ES-I3 (cell line): Measurements from ENCODE around the gene KRTAP9-3.
"Not testable (repeated sequence)": the region's sequence is repeated elsewhere in the genome, so short reads cannot be mapped to it uniquely, and the experiment has no call there.

Experiments used
- H3K36me3 ChIP-seq: 2 replicates; pipeline ENCODE4 v1.6.1; 2013; ENCODE audit warnings: mild to moderate bottlenecking, low read length, control low read depth, moderate library complexity; ENCODE audit not compliant: insufficient read depth
- H3K4me1 ChIP-seq: 2 replicates; pipeline ENCODE4 v1.6.1; 2013; ENCODE audit warnings: mild to moderate bottlenecking, control low read depth, low read length; ENCODE audit not compliant: insufficient read depth
- H3K9ac ChIP-seq: 2 replicates; pipeline ENCODE4 v1.6.1; 2013; ENCODE audit warnings: low read depth, mild to moderate bottlenecking, low read length, moderate library complexity
- H3K9me3 ChIP-seq: 2 replicates; pipeline ENCODE4 v1.6.1; 2013; ENCODE audit warnings: mild to moderate bottlenecking, low read length, moderate library complexity; ENCODE audit not compliant: control insufficient read depth, insufficient read depth

The KRTAP9-3 gene

DNA sequence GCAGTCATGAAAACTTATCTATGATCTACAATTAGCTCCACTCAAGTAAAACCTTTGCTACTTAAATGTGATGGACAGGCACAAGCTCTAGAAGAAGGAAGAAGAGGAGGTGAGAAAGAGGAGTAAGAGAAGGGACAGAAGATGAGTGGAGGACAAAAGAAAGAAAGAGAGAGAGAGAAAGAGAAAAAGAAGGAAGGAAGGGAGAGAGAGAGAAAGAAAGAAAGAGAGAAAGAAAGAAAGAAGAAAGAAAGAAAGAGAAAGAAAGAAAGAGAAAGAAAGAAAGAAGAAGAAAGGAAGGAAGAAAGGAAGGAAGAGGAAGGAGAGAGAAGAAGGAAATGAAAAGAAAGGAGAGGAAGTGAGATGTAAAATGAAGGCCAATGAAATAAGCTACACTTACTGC lies 2.2 kb upstream of the KRTAP9-3 start:
- Histone ChIP-seq H3K9ac (no peak overlapping the region), H3K36me3 (no peaks in the 10 kb centered on the region)

GRCh38 chr17:41231731-41232130 lies 518 bp upstream of the KRTAP9-3 start:
- no peaks in the 10 kb centered on the region for H3K4me1 ChIP-seq
- no peaks in the 10 kb centered on the region for H3K36me3 ChIP-seq
- H3K9ac ChIP-seq = no peak overlapping the region
- no peaks in the 10 kb centered on the region for H3K9me3 ChIP-seq

More for the DNA sequence above, 2.2 kb upstream of the KRTAP9-3 start:
- H3K9me3 ChIP-seq = no peaks in the 10 kb centered on the region
- no peaks in the 10 kb centered on the region for H3K4me1 ChIP-seq

GRCh38 chr17:41237116-41237515 lies 4.9 kb downstream of the KRTAP9-3 start:
- H3K36me3 ChIP-seq, H3K9ac ChIP-seq, H3K9me3 ChIP-seq, H3K4me1 ChIP-seq: not testable (repeated sequence)

GRCh38 chr17:41237949-41238437 lies 5.7 kb downstream of the KRTAP9-3 start, which contains the start of gene KRTAP9-8:
Gene KRTAP9-8, plus strand, starts transcription at chr17:41237999. Its CDS starts 53 bp downstream, at chr17:41238052.
- H3K36me3 ChIP-seq, H3K9me3 ChIP-seq, H3K4me1 ChIP-seq, H3K9ac ChIP-seq: not testable (repeated sequence)

GRCh38 chr17:41246995-41247787 lies 14.9 kb downstream of the KRTAP9-3 start:
- H3K9ac ChIP-seq, H3K4me1 ChIP-seq, H3K36me3 ChIP-seq, H3K9me3 ChIP-seq: not testable (repeated sequence)

DNA sequence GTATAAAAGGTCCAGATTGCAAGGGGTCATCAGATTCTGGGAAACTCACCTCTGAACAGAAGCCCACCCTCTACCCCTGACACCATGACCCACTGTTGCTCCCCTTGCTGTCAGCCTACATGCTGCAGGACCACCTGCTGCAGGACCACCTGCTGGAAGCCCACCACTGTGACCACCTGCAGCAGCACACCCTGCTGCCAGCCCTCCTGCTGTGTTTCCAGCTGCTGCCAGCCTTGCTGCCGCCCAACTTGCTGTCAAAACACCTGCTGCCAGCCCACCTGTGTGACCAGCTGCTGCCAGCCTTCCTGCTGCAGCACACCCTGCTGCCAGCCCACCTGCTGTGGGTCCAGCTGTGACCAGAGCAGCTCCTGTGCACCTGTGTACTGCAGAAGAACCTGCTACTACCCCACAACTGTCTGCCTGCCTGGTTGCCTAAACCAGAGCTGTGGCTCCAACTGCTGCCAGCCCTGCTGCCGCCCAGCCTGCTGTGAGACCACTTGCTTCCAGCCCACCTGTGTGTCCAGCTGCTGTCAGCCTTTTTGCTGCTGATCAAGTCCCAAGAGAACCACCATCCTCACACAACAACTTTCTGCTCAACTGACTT lies 17.5 kb downstream of the KRTAP9-3 start, which contains the start of gene KRTAP9-4:
KRTAP9-4 (plus strand) TSS at position 51 of the 604 bp plus-strand sequence; CDS start at position 85, 34 bp downstream.
- H3K9ac ChIP-seq, H3K9me3 ChIP-seq, H3K36me3 ChIP-seq, H3K4me1 ChIP-seq: not testable (repeated sequence)

GRCh38 chr17:41251261-41251660 lies 19.0 kb downstream of the KRTAP9-3 start:
- H3K9ac ChIP-seq = no peak overlapping the region
- no peaks in the 10 kb centered on the region for H3K36me3 ChIP-seq
- H3K9me3 ChIP-seq = no peaks in the 10 kb centered on the region
- no peaks in the 10 kb centered on the region for H3K4me1 ChIP-seq

- Histone ChIP-seq H3K9ac (no peak overlapping the region), H3K36me3 (no peaks in the 10 kb centered on the region)
These were observed 22.6 kb downstream of the KRTAP9-3 start for GRCh38 chr17:41254861-41255260.

DNA sequence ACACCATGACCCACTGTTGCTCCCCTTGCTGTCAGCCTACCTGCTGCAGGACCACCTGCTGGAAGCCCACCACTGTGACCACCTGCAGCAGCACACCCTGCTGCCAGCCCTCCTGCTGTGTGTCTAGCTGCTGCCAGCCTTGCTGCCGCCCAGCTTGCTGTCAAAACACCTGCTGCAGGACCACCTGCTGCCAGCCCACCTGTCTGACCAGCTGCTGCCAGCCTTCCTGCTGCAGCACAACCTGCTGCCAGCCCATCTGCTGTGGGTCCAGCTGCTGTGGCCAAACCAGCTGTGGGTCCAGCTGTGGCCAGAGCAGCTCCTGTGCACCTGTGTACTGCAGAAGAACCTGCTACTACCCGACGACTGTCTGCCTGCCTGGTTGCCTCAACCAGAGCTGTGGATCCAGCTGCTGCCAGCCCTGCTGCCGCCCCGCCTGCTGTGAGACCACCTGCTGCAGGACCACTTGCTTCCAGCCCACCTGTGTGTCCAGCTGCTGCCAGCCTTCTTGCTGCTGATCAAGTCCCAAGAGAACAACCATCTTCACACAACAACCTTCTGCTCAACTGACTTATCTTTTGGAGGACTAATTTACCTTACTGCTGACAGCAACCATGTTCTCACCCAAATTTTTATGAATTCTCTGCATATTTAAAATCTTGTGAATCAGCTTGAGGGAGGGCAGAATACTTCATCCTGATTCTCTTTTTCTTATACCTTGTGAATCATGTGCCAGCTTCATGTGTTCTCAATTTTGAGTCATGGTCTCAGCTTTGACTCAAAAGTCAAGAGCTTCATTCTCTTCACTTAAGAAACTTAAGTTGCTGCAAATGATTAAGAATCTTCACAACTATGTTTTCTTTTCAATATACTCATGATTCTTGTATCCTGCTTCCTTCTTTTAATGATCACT lies 23.4 kb downstream of the KRTAP9-3 start, which contains the start of gene KRTAP9-9:
KRTAP9-9 (plus strand) TSS at position 4 of the 910 bp plus-strand sequence.
- not testable (repeated sequence) for H3K9ac ChIP-seq, H3K9me3 ChIP-seq, H3K4me1 ChIP-seq, H3K36me3 ChIP-seq

More at GRCh38 chr17:41254861-41255260, 22.6 kb downstream of the KRTAP9-3 start:
- H3K9me3 ChIP-seq = no peaks in the 10 kb centered on the region
- H3K4me1 ChIP-seq = no peaks in the 10 kb centered on the region

DNA sequence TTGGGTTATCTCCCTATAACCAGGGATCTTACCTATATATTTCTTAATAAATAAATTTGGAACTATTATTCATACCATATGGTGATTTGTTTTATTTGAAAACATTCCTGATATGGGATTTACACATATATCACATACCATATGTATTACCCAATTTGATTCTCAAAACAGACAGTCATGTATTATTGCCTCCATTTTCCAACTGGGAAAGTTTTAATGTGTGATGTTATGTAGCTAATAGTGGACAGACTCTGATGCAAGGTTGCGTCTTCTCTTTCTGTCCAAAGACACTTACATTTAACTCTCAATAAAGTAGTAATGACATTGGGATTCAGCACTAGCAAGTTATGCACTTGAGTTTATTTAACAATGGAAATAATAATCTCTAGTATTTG lies 24.0 kb downstream of the KRTAP9-3 start:
- H3K4me1 ChIP-seq = no peaks in the 10 kb centered on the region
- H3K36me3 ChIP-seq = no peaks in the 10 kb centered on the region
- H3K9me3 ChIP-seq = no peaks in the 10 kb centered on the region
- no peak overlapping the region for H3K9ac ChIP-seq

GRCh38 chr17:41258406-41258805 lies 26.2 kb downstream of the KRTAP9-3 start:
- H3K9me3 ChIP-seq = no peaks in the 10 kb centered on the region
- no peaks in the 10 kb centered on the region for H3K4me1 ChIP-seq
- H3K36me3 ChIP-seq = no peaks in the 10 kb centered on the region
- no peak overlapping the region for H3K9ac ChIP-seq

GRCh38 chr17:41263212-41263611 lies 31.0 kb downstream of the KRTAP9-3 start:
- Histone ChIP-seq H3K36me3 (no peaks in the 10 kb centered on the region), H3K4me1 (no peaks in the 10 kb centered on the region), H3K9me3 (no peaks in the 10 kb centered on the region), H3K9ac (no peak overlapping the region)

DNA sequence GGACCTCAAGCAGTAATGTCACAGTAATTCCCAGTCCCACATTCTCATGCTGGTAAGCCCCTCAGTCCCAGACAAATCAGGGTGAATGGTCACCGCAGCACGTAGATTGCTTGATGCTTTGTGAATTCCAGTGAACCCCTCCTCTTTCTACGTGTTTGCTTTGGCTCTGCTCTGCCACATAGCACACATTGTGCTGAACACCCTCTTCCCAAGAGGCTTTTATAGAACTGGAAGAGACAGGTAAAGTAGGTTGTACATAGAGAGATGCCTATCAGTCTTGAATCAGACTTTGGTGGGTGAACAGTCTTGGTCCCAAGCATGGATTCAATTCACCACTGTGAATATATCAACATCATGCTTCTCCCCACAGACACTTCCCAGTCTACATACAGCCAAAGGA lies 32.4 kb downstream of the KRTAP9-3 start:
- Histone ChIP-seq H3K36me3 (no peaks in the 10 kb centered on the region), H3K9ac (no peak overlapping the region), H3K9me3 (no peaks in the 10 kb centered on the region), H3K4me1 (no peaks in the 10 kb centered on the region)

- no peaks in the 10 kb centered on the region for H3K36me3 ChIP-seq
- H3K9me3 ChIP-seq = no peaks in the 10 kb centered on the region
These were observed 32.8 kb downstream of the KRTAP9-3 start, which contains the start of gene KRTAP9-6 for GRCh38 chr17:41265078-41265477. Gene KRTAP9-6, plus strand, starts transcription at chr17:41265378. Its CDS starts 0 bp downstream, at chr17:41265378.

More at GRCh38 chr17:41265078-41265477, 32.8 kb downstream of the KRTAP9-3 start, which contains the start of gene KRTAP9-6:
- no peaks in the 10 kb centered on the region for H3K4me1 ChIP-seq
- no peak within 1 kb of the TSS for H3K9ac ChIP-seq
